GM18520 (cell line): ENCODE results near the gene ANKRD12.
A peak's percentile ranks its signal among the peaks of the same experiment; 100 is the strongest.
"Not testable (repeated sequence)": the region's sequence is repeated elsewhere in the genome, so short reads cannot be mapped to it uniquely, and the experiment has no call there.

Experiments used
- ATAC-seq: cut with Tn5 transposase; IDR thresholded peaks from one replicate; pipeline ENCODE4 v1.9.1; 2021; ENCODE audit not compliant: unreplicated experiment

ANKRD12 gene

DNA sequence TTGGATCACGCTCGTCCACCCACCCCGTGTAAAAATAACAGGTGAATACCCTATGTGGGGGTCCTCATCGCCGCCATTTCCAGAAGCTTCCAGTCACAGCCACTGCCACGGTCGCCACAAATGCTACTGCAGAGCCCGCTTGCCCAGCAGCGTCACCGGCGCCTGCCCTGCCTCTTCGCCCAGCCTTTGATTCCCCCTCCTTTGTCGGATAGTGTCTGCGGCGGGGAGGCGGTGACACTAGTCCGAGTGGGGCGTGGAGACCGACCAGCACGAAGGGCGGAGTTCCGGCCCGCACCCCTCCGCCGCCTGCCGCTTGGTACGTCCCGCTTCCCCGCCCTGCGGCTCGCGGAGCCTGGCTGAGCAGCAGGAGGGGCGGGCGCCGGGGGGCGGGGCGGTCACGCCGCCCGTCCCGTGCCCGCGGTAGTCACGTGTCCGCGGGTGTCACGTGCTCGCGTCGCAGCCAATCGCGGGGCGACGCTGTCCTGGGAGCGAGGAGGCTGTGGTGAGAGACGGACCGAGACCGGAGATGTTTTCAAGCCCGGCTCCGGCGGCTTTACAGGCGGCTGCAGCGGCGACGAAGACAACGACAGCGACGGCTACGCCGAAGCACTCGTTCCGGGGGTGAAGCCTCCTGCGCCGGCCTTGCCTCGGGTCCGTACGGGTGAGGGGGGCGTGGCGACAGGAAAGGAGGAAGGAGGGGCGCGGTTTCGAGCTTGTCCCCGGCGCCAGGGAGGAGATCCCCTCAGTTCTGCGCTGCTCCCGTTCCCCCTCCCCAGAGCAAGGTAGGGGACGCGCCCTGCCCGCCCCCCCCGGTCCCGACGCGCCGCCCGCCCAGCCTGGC, at the start of gene ANKRD12:
Gene ANKRD12 (plus strand): TSS at position 467 of the 841 bp plus-strand sequence. CDS start 45,652 bp downstream, outside the sequence.
- ATAC-seq = peak; percentile 70

DNA sequence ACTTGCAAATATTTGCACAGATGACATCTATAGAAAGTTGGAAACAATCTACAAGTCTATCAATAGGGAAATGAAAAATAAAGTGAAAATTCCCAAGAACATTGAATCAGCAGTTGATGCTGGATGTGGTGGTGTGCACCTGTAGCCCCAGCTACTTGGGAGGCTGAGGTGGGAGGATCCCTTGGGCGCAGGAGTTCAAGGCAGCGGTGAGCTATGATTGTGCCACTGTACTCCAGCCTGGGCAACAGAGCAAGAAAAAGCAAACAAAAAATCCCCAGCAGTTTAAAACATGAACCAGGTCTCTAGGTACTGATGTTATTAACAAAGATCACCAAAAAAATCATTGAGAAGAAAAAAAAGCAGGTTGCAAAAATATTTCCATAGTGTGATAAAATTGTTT, 49.4 kb upstream of the ANKRD12 start:
- ATAC-seq = no peak

DNA sequence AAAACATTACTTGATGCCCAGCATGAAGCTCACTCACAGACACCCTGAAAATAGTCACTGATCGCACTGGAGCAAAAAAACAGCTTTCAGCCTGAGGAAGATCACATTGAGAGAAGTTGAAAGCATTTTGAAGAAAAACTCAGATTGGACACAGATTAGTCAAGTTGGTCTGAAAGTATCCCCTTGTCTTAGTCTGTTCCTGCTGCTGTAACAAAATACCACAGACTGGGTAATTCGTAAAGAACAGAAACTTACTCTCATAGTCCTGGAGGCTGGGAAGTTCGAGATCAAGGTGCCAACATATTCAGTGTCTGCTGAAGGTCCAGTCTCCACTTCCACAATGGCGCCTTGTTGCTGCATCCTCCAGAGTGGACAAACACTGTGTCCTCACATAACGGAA, 48.3 kb upstream of the ANKRD12 start:
- no peak for ATAC-seq

DNA sequence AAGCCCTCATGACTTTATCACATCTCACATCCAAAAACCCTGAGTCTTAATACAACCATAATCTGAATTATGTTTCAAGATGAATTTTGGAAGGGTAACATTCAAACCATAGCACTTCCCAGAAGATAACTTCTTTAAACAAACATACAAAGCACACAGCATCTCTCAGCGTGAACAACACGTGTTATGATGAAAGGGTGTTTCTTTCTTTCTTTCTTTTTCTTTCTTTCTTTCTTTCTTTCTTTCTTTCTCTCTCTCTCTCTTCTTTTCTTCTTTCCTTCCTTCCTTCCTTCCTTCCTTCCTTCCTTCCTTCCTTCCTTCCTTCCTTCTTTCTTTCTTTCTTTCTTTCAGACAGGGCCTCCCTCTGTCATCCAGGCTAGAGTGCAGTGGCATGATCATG, 47.9 kb upstream of the ANKRD12 start:
- not testable (repeated sequence) for ATAC-seq

DNA sequence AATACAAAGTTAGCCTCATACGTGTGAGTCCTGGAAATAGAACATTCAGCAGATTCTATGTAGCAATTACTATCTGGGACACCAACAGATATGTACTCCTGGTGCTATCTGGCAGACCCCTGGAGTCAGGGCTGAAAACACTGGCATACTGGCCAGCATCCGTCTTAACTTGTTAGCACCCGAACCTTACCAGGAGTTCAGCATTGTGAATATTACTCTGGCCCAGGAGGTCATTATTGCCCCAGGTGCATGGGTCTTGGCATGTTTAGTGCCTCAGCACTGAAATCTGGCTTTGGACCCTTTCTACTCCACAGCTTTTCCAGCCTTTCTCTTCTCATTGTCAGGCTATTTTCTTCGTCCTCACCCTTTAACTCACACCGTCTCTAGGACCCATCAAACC, 46.0 kb upstream of the ANKRD12 start:
- ATAC-seq = no peak

DNA sequence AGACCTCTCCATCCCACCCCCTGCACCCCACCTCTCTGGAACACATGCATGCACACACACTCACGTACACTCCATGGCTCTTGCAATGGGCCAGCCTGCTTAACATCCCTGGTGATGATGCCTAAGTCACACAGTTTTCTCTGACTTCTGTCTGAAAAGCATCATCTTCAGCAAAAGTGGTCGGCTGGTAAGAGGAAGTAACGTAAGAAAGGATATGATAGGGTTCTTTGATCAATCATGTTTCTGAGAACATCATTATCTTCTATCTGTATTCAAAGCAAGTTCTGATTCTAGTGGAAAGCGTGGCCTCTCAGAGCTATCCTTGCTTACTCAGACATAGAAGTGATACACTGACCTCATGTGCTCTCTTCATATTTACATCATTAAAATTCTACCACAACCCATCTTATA, 45.5 kb upstream of the ANKRD12 start:
- no peak for ATAC-seq

DNA sequence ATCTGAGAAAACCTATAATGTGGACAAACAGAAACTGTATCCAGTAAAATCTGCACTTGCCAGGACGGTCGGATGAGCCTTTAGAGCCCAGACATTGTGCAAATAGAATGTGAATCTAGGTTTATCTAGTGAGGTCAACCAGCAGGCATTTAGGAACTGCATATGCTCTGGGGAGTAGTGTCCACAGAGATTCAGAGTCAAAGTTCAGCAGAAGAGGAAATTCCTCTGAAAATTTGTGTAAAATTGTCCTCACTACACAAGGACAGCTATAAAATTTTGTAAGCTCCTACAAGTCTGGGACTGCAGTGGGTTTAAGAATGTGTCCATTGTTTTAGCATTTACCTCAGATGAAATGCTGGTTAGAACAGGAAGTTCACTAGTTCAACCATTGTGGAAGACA, 43.9 kb upstream of the ANKRD12 start:
- no peak for ATAC-seq

DNA sequence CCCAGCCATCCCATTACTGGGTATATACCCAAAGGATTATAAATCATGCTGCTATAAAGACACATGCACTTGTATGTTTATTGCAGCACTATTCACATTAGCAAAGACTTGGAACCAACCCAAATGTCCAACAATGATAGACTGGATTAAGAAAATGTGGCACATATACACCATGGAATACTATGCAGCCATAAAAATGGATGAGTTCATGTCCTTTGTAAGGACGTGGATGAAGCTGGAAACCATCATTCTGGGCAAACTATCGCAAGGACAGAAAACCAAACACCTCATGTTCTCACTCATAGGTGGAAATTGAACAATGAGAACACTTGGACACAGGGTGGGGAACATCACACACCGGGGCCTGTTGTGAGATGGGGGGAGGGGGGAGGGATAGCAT, 43.5 kb upstream of the ANKRD12 start:
- ATAC-seq = not testable (repeated sequence)

DNA sequence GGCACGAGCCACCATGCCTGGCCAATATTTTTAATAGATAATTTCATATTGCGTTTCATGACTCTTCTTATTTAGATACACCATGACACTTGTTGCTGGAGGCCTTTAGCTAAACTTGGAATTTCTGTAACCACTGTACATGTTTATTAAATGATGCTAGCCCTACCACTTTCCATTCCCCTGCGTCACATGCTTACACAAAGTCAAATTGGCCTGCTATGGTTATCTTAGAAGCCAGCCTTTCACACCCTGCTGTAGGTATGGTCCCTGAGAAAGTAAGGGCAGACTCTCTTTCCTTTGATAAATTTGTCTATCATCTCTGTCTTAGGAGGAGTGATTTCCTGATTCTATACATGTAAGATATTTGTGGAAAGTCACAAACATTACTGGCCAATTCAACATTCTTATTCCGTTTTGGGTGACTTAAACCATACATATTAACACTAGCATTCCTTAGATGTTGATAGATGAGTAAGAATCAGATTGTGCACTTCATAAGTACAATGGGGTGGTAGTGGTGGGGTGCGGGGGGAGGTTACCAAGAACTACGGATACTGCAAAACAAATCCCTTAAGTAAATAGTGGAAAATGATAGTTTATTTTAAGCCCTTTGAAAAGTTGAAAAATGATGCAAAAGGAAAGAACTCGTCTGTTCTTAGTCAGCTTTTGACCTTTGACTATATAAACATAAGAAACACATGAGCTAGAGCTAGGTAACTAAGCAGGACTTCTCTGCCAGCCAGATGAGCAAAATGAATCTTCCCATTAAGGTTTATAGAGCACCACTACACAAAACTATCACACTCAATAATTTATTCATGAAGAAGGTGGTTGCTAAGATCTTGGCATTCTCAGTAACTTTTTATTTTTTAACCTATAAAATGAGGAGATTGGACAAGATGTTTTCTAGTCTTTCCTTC, 42.0 kb upstream of the ANKRD12 start:
- no peak for ATAC-seq

DNA sequence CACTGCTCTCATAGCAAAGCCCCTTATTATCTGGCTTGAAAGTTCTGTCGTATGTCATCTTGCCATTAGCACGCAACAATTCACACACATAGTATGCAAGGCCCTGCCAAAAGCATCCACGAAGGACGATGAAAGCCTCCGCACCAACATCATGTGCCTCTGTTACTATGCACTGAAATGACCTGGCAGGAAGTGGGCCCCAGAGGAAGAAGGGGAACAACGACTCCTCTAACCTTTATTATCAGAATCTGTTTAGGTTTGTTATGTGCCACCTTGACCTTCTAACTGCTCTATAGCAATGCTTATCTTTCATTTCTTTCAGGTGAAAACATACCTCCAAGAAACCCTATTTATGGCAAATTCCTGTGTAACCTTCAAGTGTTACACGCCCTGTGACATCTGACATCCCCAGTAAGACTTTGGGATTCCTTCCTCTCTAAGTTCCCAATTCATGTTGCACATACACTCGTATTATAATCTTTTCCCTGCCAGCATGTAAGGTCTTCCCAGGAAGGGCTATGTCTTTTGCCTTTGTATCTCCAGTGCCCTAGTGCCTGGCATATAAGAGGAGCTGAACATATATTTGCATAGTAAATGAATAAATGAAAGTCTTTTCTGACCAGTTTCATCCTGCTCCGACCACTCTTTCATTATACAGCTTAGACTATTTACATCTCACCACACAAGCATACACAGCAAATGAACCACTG, 41.1 kb upstream of the ANKRD12 start:
- peak; percentile 75 for ATAC-seq

DNA sequence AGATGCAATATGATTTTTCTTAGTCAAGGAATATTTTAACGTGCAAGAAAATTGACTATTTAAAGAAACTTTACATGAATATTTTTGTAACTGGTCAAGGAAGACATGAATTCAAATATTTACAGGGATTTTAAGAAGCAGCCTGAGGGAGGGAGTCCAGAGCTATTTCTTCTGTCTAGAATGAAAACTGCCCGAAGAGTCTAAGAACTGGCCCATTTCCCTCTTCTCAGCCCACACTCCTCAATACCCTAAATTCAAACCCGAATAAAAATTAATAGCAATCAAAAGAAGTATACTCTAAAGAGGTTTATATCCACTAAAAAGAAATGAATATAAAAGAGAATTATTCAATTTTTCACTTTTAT, 40.6 kb upstream of the ANKRD12 start:
- ATAC-seq = no peak

DNA sequence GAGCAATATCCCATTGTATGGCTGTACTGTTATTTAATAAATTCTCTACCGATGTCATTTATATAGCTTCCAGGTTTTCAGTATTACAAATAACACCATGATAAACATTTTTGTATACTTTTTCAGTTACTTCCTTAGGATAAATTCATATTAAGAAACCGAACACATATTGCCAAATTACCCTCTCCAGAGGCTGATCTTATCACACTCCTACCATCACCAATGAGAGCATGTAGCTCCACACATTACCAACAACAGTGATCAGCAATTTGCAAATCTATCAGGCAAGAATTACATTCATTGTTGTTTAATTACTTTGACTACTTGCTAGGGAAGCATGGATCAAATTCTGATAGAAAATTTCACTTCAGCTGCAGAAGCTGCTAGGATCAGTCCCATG, 39.9 kb upstream of the ANKRD12 start:
- ATAC-seq = no peak

DNA sequence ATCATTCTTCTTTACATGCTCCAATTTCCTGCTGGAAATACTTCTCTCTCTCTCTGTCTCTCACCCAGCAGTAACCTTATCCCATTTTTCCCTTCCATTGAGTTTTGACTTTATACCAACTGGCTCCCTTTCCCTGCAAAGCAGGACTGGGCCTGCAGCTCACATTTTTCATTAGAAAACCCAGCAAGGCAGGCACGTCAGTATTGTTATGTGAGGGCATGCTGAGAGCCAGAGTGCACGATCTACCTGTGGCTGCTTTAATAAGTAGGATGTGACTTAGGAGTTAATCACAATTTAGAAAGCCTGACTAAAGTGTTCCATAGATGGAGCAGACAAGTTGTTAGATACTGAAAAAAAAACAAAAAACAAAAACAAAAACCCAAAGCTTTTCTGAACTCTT, 39.2 kb upstream of the ANKRD12 start:
- ATAC-seq = no peak

DNA sequence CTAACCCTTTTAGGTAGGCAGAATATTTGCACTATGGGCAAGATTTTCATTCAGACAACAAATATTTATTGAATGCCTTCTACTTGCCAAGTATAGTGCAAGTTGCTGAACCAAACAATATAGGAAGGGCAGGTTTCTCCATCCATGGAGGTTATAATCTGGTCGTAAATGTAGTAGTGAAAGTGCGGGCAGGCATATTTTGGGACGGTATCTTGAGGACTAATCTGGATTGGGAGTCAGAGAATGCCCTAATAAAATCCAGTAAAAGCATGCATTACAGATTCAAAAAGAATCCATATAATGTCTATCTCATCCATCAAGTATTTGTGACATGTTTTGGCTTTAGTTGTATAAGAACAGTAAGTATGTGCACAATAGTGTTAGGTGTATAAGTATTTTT, 35.8 kb upstream of the ANKRD12 start:
- no peak for ATAC-seq

DNA sequence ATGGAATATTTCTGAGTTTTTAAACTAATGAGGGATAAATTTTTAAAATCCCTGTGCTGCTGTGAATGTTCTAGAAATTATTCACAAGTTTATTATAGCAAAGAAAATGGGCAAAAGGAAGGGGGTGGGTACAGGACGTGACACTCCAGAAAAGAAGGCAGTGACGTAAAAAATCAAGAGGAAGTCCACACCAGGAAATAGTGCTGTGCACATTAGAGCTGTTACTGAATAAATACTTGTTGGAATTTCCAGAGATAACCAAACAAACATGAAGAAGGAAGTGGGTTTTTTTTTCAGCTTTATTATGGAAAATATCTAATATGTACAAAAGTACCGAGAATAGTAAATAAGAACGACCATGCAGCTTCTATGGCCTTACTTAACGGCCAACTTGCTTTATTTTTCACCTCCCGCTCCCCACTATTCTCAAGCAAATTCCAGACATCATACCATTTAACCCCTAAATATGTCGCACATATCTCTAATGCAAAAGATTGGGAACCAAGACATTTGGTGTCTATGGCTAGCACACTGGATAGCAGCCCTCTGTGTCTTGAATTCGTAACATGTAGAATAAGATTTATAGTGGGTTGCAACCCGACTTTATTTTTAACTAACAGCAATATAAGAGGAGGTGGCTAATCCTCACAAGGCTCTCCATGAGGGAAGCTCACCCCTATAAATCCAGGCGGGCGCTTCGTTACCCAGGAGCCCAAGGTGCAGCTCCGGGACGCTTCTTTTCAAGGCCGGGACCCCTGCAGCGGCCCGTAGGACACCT, 34.7 kb upstream of the ANKRD12 start:
- ATAC-seq = no peak

DNA sequence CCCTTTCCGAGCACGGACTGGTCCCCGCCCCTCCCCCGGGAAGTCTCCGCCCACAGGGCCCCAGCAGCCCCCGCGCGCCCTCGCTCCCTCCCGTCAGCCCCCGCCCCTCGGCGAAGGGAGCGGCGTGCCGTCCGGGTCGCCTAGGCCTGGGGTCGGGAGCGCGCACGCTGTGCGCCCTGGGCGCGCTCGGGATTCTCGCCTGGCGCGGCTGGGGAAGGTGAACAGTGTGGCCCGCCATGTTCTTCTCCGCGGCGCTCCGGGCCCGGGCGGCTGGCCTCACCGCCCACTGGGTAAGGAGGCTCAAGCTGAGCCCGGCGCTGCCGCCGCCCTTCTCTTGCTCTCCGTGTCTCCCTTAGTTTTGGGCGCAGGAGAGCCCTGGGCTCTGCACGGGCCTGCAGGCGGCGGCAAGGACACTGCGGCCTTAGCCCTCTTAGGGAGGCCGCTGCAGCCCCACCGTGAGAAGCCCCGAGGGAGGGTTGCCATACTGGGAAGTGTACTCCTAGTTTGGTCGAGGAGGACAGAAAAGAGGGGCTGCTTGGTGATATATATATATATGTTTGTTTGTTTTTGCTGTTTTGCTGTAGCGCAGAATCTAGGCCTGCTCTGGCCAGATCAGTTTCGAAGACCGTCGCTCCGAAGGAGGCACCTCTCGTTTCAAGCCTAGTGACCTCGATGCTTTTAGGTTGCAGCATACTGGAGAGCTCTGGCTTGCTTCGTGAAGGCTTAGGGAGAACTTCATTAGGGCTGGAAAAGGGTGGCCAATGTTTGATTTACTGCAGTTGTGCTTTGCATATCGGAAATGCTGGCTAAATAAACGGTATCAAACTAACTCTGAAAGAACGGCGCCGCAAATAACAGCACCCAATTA, 33.8 kb upstream of the ANKRD12 start, which contains the start of gene NDUFV2:
Gene NDUFV2 (plus strand): TSS at position 192 of the 868 bp plus-strand sequence. CDS start 45 bp downstream, at position 237.
- ATAC-seq = peak; percentile 92

DNA sequence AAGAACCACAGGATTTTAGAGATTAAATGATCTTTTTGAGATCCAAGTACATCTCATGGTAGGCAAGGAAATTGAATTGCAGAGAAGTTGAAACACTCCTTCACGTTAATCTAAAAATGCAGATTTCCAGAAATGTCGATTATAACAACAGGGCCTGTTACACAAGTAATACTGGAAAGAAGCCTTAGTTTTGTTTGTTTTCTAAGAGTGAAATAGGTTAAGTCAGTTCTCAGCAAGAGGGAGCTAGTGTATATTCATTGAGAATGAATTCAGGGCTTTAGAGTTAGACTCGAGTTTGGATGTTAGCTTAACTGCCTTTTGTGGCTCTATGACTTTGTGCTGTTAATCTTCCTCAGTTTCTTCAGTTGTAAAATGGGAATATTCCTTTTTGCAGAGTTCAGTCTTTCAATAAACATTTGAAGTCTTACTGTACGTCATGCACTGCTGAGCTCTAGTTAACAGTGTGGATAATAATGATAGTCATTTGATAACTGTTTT, 33.2 kb upstream of the ANKRD12 start:
- no peak for ATAC-seq

DNA sequence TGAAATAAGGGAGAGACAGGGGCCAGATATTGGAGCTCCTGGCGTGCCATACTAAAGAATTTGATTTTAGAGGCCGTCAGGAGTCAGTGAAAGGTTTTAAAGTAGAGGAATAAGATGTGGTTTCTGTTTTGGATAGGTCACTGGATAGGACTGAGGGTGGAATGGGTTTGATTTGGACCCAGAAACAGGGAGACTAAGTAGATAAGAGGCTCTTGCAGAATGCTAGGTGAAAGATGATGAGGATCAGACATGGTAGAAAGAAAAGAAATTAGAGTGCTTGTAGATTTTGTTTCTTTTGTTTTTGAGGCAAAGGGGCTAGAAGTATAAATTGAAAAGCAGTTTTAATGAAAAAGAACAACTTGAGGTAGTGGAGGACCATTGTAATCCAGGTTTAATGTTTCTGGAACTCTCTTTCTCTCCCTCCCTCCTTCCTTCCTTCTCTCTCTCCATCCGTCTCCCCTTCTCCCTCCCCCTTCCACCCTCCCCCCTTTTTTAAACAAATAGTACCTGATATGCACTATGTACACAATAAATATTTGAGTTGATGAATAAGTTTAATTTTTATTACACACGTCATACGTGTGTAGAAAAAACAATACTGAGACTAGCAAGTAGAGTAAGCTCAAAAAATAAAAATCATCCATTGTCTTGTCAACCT, 32.2 kb upstream of the ANKRD12 start:
- no peak for ATAC-seq

DNA sequence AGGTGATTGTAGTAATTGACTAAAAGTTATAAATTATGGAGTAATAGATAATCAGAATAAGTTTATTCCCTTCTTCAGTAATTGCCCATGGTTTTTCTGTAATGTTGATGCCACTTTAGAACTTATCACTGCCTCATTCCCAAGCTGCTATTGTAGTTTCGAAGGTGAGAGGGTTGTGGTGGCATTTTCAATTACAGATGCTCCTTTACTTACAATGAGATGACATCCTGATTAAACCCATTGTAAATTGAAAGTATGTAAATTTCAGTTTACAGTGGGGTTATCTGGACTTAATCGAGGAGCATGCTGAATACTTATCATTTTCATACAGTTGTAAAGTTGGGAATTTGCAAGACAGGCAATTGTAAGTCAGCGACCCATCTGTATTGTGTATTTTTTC, 31.2 kb upstream of the ANKRD12 start:
- no peak for ATAC-seq
